Posterior vena cava (tissue), 2 donors: ENCODE data around the gene ICAM4. TPM values are rescaled to one million over a fixed set of nuclear protein-coding genes. Genes with fewer than 3 reads are reported as not detected.

Experiments
- DNase-seq: peaks from one replicate; pipeline ENCODE4 v3.0.0-alpha.2; 2020; ENCODE audit warnings: low spot score
- intact Hi-C, 2 donors: fragments of 100-400 bp; cut with DNase I; formaldehyde crosslinking; loops; one replicate each; pipeline versions ENCODE4 v1.14.1 to v1.14.2; 2022 to 2023
- total RNA-seq, 2 donors: library from RNA; stranded (reverse); fragmentation: NEBNext Ultra II Directional; extraction: Animal tissue kit (Norgen Biotek cat#: 25700); gene quantifications; one replicate each; pipeline ENCODE4 v1.2.1, GENCODE V29; 2021
- donor health status: DM: yes; HTN: yes; CAD: no.
- donor health status: DM: yes; HTN: yes; CAD: no.

ICAM4 gene
- total RNA-seq, 2 donors from 2014 or later: 0.57 TPM; not detected in 1

GRCh38 chr19:10288662-10289166 is 2.0 kb downstream of the ICAM4 start:
- intact Hi-C loops: no loop called here

GRCh38 chr19:10289167-10289835 is 2.5 kb downstream of the ICAM4 start:
- intact Hi-C loops: no loop called here
- DNase-seq: peak; percentile 87

More at GRCh38 chr19:10288662-10289166, 2.0 kb downstream of the ICAM4 start:
- peak; percentile 76 for DNase-seq

- peak; percentile 52 for DNase-seq
Observed at GRCh38 chr19:10289836-10290356, 3.1 kb downstream of the ICAM4 start, which contains the start of gene ICAM5. TSS of gene ICAM5 (plus strand) at chr19:10289952. CDS start at chr19:10290044, 92 bp downstream.

GRCh38 chr19:10290357-10290875 is 3.7 kb downstream of the ICAM4 start:
- peak; percentile 83 for DNase-seq
- intact Hi-C loops: no loop called here

More at GRCh38 chr19:10289836-10290356, 3.1 kb downstream of the ICAM4 start, which contains the start of gene ICAM5:
- intact Hi-C loops: no loop called here

- DNase-seq: peak; percentile 90
- intact Hi-C loops: no loop called here
Observed at GRCh38 chr19:10290876-10291553, 4.3 kb downstream of the ICAM4 start.

- peak; percentile 83 for DNase-seq
- intact Hi-C loops: no loop called here
Observed at GRCh38 chr19:10291554-10292205, 4.9 kb downstream of the ICAM4 start.

- intact Hi-C loops: no loop called here
- DNase-seq: peak; percentile 95
Observed at GRCh38 chr19:10292206-10292788, 5.5 kb downstream of the ICAM4 start.

GRCh38 chr19:10292789-10293636 is 6.3 kb downstream of the ICAM4 start:
- intact Hi-C loops: no loop called here
- peak; percentile 81 for DNase-seq

- DNase-seq: peak; percentile 78
- intact Hi-C loops: no loop called here
Observed at GRCh38 chr19:10293637-10294367, 7.0 kb downstream of the ICAM4 start.

GRCh38 chr19:10294368-10294697 is 7.6 kb downstream of the ICAM4 start:
- DNase-seq: peak; percentile 70
- intact Hi-C loops: no loop called here

GRCh38 chr19:10295305-10295846 is 8.6 kb downstream of the ICAM4 start:
- peak; percentile 83 for DNase-seq
- intact Hi-C loops: no loop called here

GRCh38 chr19:10295847-10296591 is 9.3 kb downstream of the ICAM4 start:
- no peak for DNase-seq
- intact Hi-C loops: no loop called here

- intact Hi-C loops: no loop called here
- DNase-seq: peak; percentile 81
Observed at GRCh38 chr19:10299545-10300458, 13.0 kb downstream of the ICAM4 start.

- intact Hi-C loops: no loop called here
- no peak for DNase-seq
Observed at GRCh38 chr19:10305139-10305806, 18.5 kb downstream of the ICAM4 start.

GRCh38 chr19:10306327-10306726 is 19.6 kb downstream of the ICAM4 start:
- no peak for DNase-seq
- intact Hi-C loops: no loop called here
